ENCODE data around the gene ASF1A. TPM values are rescaled to one million over a fixed set of nuclear protein-coding genes. Genes with fewer than 3 reads are reported as not detected.
"Not testable (repeated sequence)": the region's sequence is repeated elsewhere in the genome, so short reads cannot be mapped to it uniquely, and the experiment has no call there.

ASF1A gene
- polyA plus RNA-seq (2014; cell fraction: cytosol; rRNA removed), result 38.1 and 39.2 TPM in 2 replicates
- 24.1 and 25.6 TPM in 2 replicates for polyA plus RNA-seq (2014; cell fraction: nucleus; rRNA removed)

DNA sequence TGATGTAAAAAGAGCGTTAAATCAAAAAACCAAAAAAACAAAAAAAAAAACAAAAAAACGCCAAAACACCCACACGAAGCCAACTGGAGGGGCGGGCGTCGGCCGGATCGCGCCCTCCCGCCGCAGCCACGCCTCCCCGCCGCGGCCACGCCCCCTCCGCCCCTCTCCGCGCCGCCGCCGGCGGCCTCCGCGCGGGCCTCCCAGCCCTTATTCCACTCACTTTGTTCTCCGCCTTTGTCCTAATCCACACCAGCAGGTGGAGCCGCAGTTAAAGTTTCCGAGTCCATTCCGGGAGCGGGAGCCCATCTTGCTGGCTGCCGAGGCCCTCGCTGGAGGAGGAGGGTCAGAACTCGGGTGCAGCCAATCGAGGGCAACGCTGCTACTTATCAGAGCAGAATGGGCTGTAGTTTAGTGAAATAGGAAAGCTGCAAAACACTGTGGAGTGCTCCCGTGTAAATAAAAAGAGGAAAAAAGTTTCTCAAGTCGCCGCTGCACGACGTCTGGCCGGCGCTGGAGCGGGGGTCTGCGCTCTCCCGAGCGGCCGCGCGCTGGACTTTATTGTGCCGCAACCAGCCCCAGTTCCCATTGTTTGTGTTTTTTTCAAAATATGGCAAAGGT, at the start of gene ASF1A:
Gene ASF1A, plus strand, starts transcription at position 346 of the 618 bp plus-strand sequence. Its CDS starts 262 bp downstream, at position 608.
- peak; percentile 99 for DNase-seq (ENCODE audit: low spot score)

- no peak for DNase-seq (ENCODE audit: low spot score)
Observed at GRCh38 chr6:118844915-118845314, 49.0 kb upstream of the ASF1A start.

GRCh38 chr6:118853408-118853807, 40.5 kb upstream of the ASF1A start:
- no peak for DNase-seq (ENCODE audit: low spot score)

GRCh38 chr6:118856301-118856700, 37.7 kb upstream of the ASF1A start:
- no peak for DNase-seq (ENCODE audit: low spot score)

GRCh38 chr6:118859517-118860064, 34.4 kb upstream of the ASF1A start:
- DNase-seq (ENCODE audit: low spot score), result no peak

DNA sequence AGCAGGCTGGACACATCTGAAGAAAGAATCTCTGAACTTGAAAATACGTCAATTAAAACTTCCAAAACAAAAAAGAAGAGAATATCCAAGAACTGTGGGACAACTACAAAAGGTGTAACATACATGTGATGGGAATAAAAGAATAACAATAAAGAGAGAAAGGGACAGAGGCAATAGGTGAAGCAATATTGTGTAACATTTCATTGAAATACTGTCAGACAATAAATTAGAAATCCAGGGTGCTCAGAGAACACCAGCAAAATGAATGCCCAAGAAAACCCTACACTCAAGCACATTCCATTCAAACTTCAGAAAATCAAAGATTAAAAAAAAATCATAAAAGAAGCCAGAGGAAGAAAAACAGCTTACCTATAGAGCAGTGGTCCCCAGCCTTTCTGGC, 33.6 kb upstream of the ASF1A start:
- DNase-seq (ENCODE audit: low spot score), result no peak

GRCh38 chr6:118860880-118861279, 33.1 kb upstream of the ASF1A start:
- DNase-seq (ENCODE audit: low spot score), result no peak

DNA sequence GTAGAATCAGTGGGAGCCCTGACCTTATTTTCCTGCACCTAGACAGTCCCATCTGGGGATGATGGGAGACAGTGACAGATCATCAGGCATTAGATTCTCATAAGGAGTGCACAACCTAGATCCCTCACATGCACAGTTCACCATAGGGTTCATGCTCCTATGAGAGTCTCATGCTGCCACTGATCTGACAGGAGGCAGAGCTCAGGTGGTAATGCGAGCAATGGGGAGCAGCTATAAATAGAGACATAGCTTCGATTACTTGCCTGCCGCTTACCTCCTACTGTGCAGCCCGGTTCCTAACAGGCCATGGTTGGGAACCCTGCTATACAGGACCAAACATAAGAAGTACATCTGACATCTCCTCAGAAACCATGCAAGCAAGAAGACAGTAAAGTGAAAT, 31.5 kb upstream of the ASF1A start:
- DNase-seq (ENCODE audit: low spot score), result no peak

GRCh38 chr6:118864341-118865099, 29.4 kb upstream of the ASF1A start:
- no peak for DNase-seq (ENCODE audit: low spot score)

DNA sequence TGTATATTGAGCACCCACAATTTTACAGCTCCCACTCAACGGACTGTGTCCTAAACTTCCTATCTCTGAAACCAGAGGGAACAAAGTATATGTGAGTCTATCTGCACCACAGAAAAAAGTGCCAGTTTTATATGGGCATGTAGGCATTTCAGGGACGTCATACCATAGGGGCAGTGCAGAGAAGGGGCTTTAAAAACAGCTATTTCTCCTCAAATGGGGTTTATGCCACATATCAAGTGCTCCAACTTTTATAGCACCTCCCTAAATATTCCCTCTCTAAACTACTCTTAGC, 28.9 kb upstream of the ASF1A start:
- DNase-seq (ENCODE audit: low spot score), result no peak

GRCh38 chr6:118867181-118867580, 26.8 kb upstream of the ASF1A start:
- no peak for DNase-seq (ENCODE audit: low spot score)

DNA sequence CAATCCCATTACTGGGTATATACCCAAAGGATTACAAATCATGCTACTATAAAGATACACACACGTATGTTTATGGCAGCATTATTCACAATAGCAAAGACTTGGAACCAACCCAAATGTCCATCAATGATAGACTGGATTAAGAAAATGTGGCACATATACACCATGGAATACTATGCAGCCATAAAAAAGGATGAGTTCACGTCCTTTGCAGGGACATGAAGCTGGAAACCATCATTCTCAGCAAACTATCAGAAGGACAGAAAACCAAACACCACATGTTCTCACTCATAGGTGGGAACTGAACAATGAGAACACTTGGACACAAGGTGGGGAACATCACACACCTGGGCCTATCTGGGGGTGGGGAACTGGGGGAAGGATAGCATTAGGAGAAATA, 25.1 kb upstream of the ASF1A start:
- DNase-seq (ENCODE audit: low spot score), result not testable (repeated sequence)

GRCh38 chr6:118869350-118869749, 24.6 kb upstream of the ASF1A start:
- DNase-seq (ENCODE audit: low spot score), result no peak

DNA sequence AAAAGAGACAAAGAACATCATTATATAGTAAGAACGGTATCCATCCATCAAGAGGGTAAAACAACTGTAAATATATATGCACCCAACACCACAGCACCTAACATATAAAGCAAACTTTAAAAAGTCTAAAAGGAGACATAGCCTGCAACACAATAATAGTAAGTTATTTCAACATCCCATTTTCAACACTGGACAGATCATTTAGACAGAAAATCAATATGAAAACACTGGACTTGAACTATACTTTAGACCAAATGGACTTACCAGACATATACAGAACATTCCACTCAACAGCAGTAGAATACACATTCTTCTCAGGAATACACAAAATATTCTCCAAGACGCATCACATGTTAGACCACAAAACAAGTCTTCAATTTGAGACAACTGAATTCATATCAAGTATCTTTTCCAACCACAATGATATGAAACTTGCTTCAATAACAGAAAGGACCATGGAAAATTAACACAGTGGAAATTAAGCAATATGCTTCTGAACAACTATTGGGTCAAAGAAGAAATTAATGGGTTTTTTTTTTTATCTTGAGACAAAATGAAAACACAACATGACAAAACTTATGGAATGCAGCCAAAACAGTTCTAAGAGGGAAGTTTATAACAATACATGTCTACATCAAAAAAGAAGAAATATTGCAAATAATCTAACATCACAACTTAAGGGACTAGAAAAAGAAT, 23.9 kb upstream of the ASF1A start:
- DNase-seq (ENCODE audit: low spot score), result no peak

DNA sequence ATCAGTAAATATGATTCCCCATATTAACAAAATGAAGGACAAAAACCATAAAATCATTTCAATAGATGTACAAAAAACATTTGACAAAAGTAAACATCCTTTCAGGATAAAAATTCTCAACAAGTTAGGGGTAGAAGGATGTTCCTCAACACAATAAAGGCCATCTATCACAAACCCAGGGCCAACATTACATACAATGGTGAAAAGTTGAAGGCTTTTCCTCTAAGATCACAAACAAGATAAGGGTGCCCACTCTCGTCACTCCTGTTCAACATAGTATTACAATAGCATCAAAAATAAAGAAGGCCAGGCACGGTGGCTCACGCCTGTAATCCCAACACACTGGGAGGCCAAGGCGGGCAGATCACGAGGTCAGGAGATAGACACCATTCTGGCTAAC, 22.6 kb upstream of the ASF1A start:
- DNase-seq (ENCODE audit: low spot score), result no peak

- DNase-seq (ENCODE audit: low spot score), result no peak
Observed at GRCh38 chr6:118872318-118872717, 21.6 kb upstream of the ASF1A start.

GRCh38 chr6:118872726-118873125, 21.2 kb upstream of the ASF1A start:
- no peak for DNase-seq (ENCODE audit: low spot score)

GRCh38 chr6:118873239-118873638, 20.7 kb upstream of the ASF1A start:
- no peak for DNase-seq (ENCODE audit: low spot score)

DNA sequence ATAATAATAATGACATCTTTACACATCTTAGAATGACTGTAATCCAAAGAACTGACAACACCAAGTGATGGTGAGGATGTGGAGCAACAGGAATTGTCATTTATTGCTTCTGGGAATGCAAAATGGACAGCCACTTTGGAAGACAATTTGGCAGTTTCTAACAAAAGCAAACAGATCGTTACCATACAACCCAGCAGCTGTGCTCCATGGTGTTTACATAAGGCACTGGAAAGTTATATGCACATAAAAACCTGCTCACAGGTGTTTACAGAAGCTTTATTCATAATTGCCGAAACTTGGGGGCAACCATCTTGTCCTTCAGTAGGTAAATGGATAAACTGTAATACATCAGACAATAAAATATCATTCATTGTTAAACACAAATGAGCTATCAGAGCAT, 18.3 kb upstream of the ASF1A start:
- DNase-seq (ENCODE audit: low spot score), result no peak

GRCh38 chr6:118876198-118876597, 17.8 kb upstream of the ASF1A start:
- DNase-seq (ENCODE audit: low spot score), result no peak

DNA sequence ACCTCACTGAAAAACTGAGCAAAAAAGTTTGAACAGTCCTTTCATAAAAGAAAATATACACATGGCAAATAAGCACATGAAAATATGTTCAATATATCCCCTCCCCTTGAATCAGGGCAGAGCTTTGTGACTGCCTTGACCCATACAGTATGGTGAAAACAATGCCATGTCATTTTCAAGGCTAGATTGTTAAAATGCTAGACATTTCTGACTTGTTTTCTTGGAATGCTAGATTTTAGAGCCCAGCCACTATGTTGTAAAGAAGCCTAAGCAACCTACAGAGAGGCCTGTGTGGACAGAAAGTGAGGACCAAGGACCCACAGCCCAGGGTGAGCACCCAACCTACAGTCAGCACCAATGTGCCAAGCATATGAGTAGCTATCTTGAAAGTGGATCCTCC, 17.1 kb upstream of the ASF1A start:
- no peak for DNase-seq (ENCODE audit: low spot score)

- DNase-seq (ENCODE audit: low spot score), result no peak
Observed at GRCh38 chr6:118877806-118878205, 16.1 kb upstream of the ASF1A start.
